Neural progenitor cell (in vitro differentiated cells): ENCODE results near the gene PLA2G2C. TPM values are rescaled to one million over a fixed set of nuclear protein-coding genes. Genes with fewer than 3 reads are reported as not detected.

Experiments used
- DNase-seq: peaks from one replicate; pipeline ENCODE4 v3.0.0-alpha.2; 2016; ENCODE audit warnings: low spot score
- H2AFZ ChIP-seq: fragments of 200-600 bp; sonication (generic); replicated peaks from 2 replicates; pipeline ENCODE4 v1.6.1; 2016; ENCODE audit warnings: antibody characterized with exemption
- H3F3A ChIP-seq: fragments of 200-600 bp; sonication (generic); 2 replicates; pipeline ENCODE4 v1.6.1; 2016; ENCODE audit warnings: antibody characterized with exemption, low read depth
- H3K27ac ChIP-seq: fragments of 200-600 bp; sonication (generic); 2 replicates; pipeline ENCODE4 v1.5.1; 2016; ENCODE audit warnings: mild to moderate bottlenecking
- H3K27me3 ChIP-seq: fragments of 200-600 bp; sonication (generic); 2 replicates; pipeline ENCODE4 v1.6.1; 2016; ENCODE audit warnings: mild to moderate bottlenecking, moderate library complexity
- H3K36me3 ChIP-seq: fragments of 200-600 bp; sonication (generic); 2 replicates; pipeline ENCODE4 v1.5.1; 2016
- H3K4me1 ChIP-seq: fragments of 200-600 bp; sonication (generic); 2 replicates; pipeline ENCODE4 v1.6.1; 2016; ENCODE audit warnings: mixed run types
- H3K4me2 ChIP-seq: fragments of 200-600 bp; sonication (generic); 2 replicates; pipeline ENCODE4 v1.6.1; 2016
- H3K4me3 ChIP-seq: fragments of 200-600 bp; sonication (generic); 2 replicates; pipeline ENCODE4 v1.5.1; 2016
- H3K79me2 ChIP-seq: fragments of 200-600 bp; sonication (generic); 2 replicates; pipeline ENCODE4 v1.6.1; 2016; ENCODE audit warnings: low read depth
- H3K9ac ChIP-seq: fragments of 200-600 bp; sonication (generic); 2 replicates; pipeline ENCODE4 v1.6.1; 2016
- H3K9me3 ChIP-seq: fragments of 200-600 bp; sonication (generic); 2 replicates; pipeline ENCODE4 v1.5.1; 2016; ENCODE audit warnings: low read depth
- H4K20me1 ChIP-seq: fragments of 200-600 bp; sonication (generic); 2 replicates; pipeline ENCODE4 v1.6.1; 2016; ENCODE audit warnings: low read depth
- H3K27ac Mint-ChIP-seq: 3 replicates; pipeline ENCODE4 v1.8.0; 2021; ENCODE audit warnings: mixed read lengths
- H3K27me3 Mint-ChIP-seq: 2 replicates; pipeline ENCODE4 v1.8.0; 2022; ENCODE audit warnings: low read depth, mild to moderate bottlenecking, inconsistent platforms, moderate library complexity, mixed read lengths; ENCODE audit not compliant: insufficient read depth
- H3K36me3 Mint-ChIP-seq: 3 replicates; pipeline ENCODE4 v1.8.0; 2021; ENCODE audit warnings: mixed read lengths
- H3K4me1 Mint-ChIP-seq: 3 replicates; pipeline ENCODE4 v1.8.0; 2021; ENCODE audit warnings: mixed read lengths
- H3K4me3 Mint-ChIP-seq: 3 replicates; pipeline ENCODE4 v1.8.0; 2021; ENCODE audit warnings: mild to moderate bottlenecking, moderate library complexity, mixed read lengths
- H3K9me3 Mint-ChIP-seq: 3 replicates; pipeline ENCODE4 v1.8.0; 2020; ENCODE audit warnings: mixed read lengths
- EZH2 ChIP-seq: fragments of 200-600 bp; sonication (generic); IDR thresholded peaks from 2 replicates; pipeline ENCODE4 v1.6.1; 2017; ENCODE audit warnings: antibody characterized with exemption, mild to moderate bottlenecking, moderate library complexity
- EZH2phosphoT487 ChIP-seq: fragments of 200-600 bp; sonication (generic); IDR thresholded peaks from 2 replicates; pipeline ENCODE4 v1.6.1; 2017; ENCODE audit warnings: antibody characterized with exemption
- total RNA-seq: library from RNA; depleted of rRNA; stranded (reverse); fragments of >200 nt; gene quantifications from 2 replicates; pipeline ENCODE4 v1.2.3, GENCODE V29; 2015; ENCODE audit warnings: low replicate concordance
- TF ChIP-seq, protein P1 (sequence below): fragments of 200-600 bp; sonication (generic); IDR thresholded peaks from 2 replicates; pipeline ENCODE4 v1.5.1; 2017; ENCODE audit warnings: antibody characterized with exemption, mild to moderate bottlenecking

Gene PLA2G2C
- total RNA-seq, 1 donor from 2014 or later = not detected

GRCh38 chr1:20188455-20188817, 2.1 kb upstream of the PLA2G2C start:
- H3K79me2 ChIP-seq = no peaks in the 10 kb centered on the region
- Mint-ChIP-seq H3K4me3 (no peak overlapping the region), H3K27ac (no peak overlapping the region), H3K4me1 (peaks cover 28% of the 10 kb centered on the region), H3K36me3 (peaks cover 3% of the 10 kb centered on the region), H3K9me3 (no peaks in the 10 kb centered on the region), H3K27me3 (peaks cover 7% of the 10 kb centered on the region)
- H3K36me3 ChIP-seq = no peaks in the 10 kb centered on the region
- no peak overlapping the region for H2AFZ ChIP-seq
- no peak overlapping the region for H3K9ac ChIP-seq
- peaks cover 4% of the 10 kb centered on the region for H3F3A ChIP-seq
- H4K20me1 ChIP-seq = no peaks in the 10 kb centered on the region
- no peaks in the 10 kb centered on the region for H3K4me1 ChIP-seq
- DNase-seq = no peak
- H3K27me3 ChIP-seq = peaks cover 53% of the 10 kb centered on the region
- no peak overlapping the region for H3K4me2 ChIP-seq
- TF ChIP-seq, protein P1, sequence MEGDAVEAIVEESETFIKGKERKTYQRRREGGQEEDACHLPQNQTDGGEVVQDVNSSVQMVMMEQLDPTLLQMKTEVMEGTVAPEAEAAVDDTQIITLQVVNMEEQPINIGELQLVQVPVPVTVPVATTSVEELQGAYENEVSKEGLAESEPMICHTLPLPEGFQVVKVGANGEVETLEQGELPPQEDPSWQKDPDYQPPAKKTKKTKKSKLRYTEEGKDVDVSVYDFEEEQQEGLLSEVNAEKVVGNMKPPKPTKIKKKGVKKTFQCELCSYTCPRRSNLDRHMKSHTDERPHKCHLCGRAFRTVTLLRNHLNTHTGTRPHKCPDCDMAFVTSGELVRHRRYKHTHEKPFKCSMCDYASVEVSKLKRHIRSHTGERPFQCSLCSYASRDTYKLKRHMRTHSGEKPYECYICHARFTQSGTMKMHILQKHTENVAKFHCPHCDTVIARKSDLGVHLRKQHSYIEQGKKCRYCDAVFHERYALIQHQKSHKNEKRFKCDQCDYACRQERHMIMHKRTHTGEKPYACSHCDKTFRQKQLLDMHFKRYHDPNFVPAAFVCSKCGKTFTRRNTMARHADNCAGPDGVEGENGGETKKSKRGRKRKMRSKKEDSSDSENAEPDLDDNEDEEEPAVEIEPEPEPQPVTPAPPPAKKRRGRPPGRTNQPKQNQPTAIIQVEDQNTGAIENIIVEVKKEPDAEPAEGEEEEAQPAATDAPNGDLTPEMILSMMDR = no peak
- no peak for TF ChIP-seq EZH2
- no peak for TF ChIP-seq EZH2phosphoT487
- no peaks in the 10 kb centered on the region for H3K9me3 ChIP-seq
- H3K27ac ChIP-seq = no peak overlapping the region
- no peak overlapping the region for H3K4me3 ChIP-seq

DNA sequence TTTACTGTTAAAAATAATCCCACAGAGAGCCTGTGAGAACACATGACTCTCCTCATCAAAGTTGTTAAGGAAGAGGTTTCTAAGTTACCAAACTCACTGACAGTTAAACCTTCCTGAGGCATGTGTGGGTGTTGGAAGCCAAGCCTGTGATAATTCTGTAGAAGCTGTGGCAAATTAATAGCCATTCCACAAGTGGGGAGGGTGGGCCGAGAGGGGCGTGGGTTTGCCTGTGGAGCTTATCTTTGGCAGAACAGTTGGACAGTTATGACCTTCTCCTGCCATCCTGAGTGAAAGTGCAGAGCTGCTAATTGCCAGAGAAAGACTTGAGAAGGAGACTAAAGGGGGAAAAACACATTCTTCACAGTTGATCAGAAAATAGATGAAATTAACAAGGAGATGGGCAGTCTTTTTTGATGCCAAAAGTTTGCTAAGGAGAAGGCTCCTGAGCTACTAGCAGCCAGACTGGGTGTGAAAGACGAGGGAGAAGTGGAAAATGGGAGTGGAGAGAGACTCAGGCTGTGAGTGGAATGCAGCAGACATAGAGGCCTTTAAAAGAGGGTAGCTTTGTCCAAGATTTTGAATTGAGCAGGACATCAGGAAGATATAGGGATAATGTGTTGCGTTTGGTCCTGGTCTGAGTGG, 1.6 kb upstream of the PLA2G2C start:
- no peaks in the 10 kb centered on the region for H3K4me1 ChIP-seq
- H3K9me3 Mint-ChIP-seq = no peaks in the 10 kb centered on the region

GRCh38 chr1:20187103-20187812, 940 bp upstream of the PLA2G2C start:
- Mint-ChIP-seq H3K27ac (no peak overlapping the region), H3K4me1 (peaks cover 28% of the 10 kb centered on the region), H3K9me3 (no peaks in the 10 kb centered on the region), H3K36me3 (peaks cover 3% of the 10 kb centered on the region), H3K4me3 (peak overlapping the region; percentile 89), H3K27me3 (peaks cover 7% of the 10 kb centered on the region)
- TF ChIP-seq, protein P1 = no peak
- TF ChIP-seq EZH2 (no peak), EZH2phosphoT487 (no peak)
- Histone ChIP-seq H2AFZ (no peak overlapping the region), H3K36me3 (no peaks in the 10 kb centered on the region), H3K9ac (no peak overlapping the region), H3K9me3 (no peaks in the 10 kb centered on the region), H4K20me1 (no peaks in the 10 kb centered on the region), H3F3A (peaks cover 4% of the 10 kb centered on the region), H3K4me2 (no peak overlapping the region), H3K79me2 (no peaks in the 10 kb centered on the region), H3K27ac (no peak overlapping the region), H3K4me1 (no peaks in the 10 kb centered on the region), H3K27me3 (peaks cover 53% of the 10 kb centered on the region), H3K4me3 (no peak overlapping the region)
- DNase-seq = no peak

More for the DNA sequence above, 1.6 kb upstream of the PLA2G2C start:
- H3K9ac ChIP-seq = no peak overlapping the region
- TF ChIP-seq EZH2 = no peak
- TF ChIP-seq, protein P1 = no peak
- no peak for TF ChIP-seq EZH2phosphoT487
- Mint-ChIP-seq H3K27ac (no peak overlapping the region), H3K27me3 (peaks cover 7% of the 10 kb centered on the region), H3K4me3 (peak overlapping the region; percentile 2), H3K4me1 (peaks cover 28% of the 10 kb centered on the region), H3K36me3 (peaks cover 3% of the 10 kb centered on the region)
- H3F3A ChIP-seq = peaks cover 4% of the 10 kb centered on the region
- H3K27me3 ChIP-seq = peaks cover 53% of the 10 kb centered on the region
- no peak overlapping the region for H3K27ac ChIP-seq
- H3K36me3 ChIP-seq = no peaks in the 10 kb centered on the region
- no peaks in the 10 kb centered on the region for H4K20me1 ChIP-seq
- no peak overlapping the region for H3K4me2 ChIP-seq
- no peak overlapping the region for H2AFZ ChIP-seq
- no peak overlapping the region for H3K4me3 ChIP-seq
- no peaks in the 10 kb centered on the region for H3K79me2 ChIP-seq
- H3K9me3 ChIP-seq = no peaks in the 10 kb centered on the region
- no peak for DNase-seq
